Endodermal cell (in vitro differentiated cells): Measurements from ENCODE around the gene GGN. TPM values are rescaled to one million over a fixed set of nuclear protein-coding genes. Genes with fewer than 3 reads are reported as not detected.

Experiments
- DNase-seq: peaks from one replicate; pipeline ENCODE4 v3.0.0-alpha.2; 2017
- H3K27ac ChIP-seq: 2 replicates; pipeline ENCODE4 v1.5.1; 2013; ENCODE audit warnings: mild to moderate bottlenecking, low read depth, low read length, moderate library complexity
- H3K27me3 ChIP-seq: 2 replicates; pipeline ENCODE4 v1.6.1; 2013; ENCODE audit warnings: mild to moderate bottlenecking, low read length, moderate library complexity; ENCODE audit not compliant: insufficient read depth, control insufficient read depth, poor library complexity, severe bottlenecking
- H3K36me3 ChIP-seq: 2 replicates; pipeline ENCODE4 v1.7.0; 2013; ENCODE audit warnings: mild to moderate bottlenecking, low read length, moderate library complexity; ENCODE audit not compliant: control insufficient read depth, insufficient read depth
- H3K4me1 ChIP-seq: one replicate; pipeline ENCODE4 v1.7.0; 2013; ENCODE audit warnings: low read length; ENCODE audit not compliant: control insufficient read depth, insufficient read depth
- H3K4me3 ChIP-seq: 2 replicates; pipeline ENCODE4 v1.5.1; 2013; ENCODE audit warnings: mild to moderate bottlenecking, low read length, moderate library complexity
- H3K9ac ChIP-seq: 2 replicates; pipeline ENCODE4 v1.6.1; 2013; ENCODE audit warnings: mild to moderate bottlenecking, low read length, moderate library complexity; ENCODE audit not compliant: poor library complexity, severe bottlenecking; ENCODE audit errors: extremely low read depth
- H3K9me3 ChIP-seq: 2 replicates; pipeline ENCODE4 v1.6.1; 2013; ENCODE audit warnings: mild to moderate bottlenecking, low read length, moderate library complexity; ENCODE audit not compliant: control insufficient read depth
- H3K27ac Mint-ChIP-seq: 2 replicates; pipeline ENCODE4 v1.8.0; 2020; ENCODE audit warnings: mixed read lengths
- H3K27me3 Mint-ChIP-seq: 2 replicates; pipeline ENCODE4 v1.8.0; 2021; ENCODE audit warnings: mild to moderate bottlenecking, mixed read lengths; ENCODE audit not compliant: insufficient read depth
- H3K36me3 Mint-ChIP-seq: 2 replicates; pipeline ENCODE4 v1.8.0; 2020; ENCODE audit warnings: low read depth, mixed read lengths
- H3K4me1 Mint-ChIP-seq: 2 replicates; pipeline ENCODE4 v1.8.0; 2020; ENCODE audit warnings: mixed read lengths
- H3K4me3 Mint-ChIP-seq: 2 replicates; pipeline ENCODE4 v1.8.0; 2020; ENCODE audit warnings: mild to moderate bottlenecking, moderate library complexity, mixed read lengths
- H3K9me3 Mint-ChIP-seq: 2 replicates; pipeline ENCODE4 v1.8.0; 2020; ENCODE audit warnings: mild to moderate bottlenecking, mixed read lengths
- WGBS, 2 experiments: methylation state at CpG; one replicate each; pipeline versions ENCODE4 v1.1.5 to v1.1.7; 2013; ENCODE audit warnings: missing lambda C conversion rate in 2 of 2, mixed read lengths in 1 of 2; ENCODE audit not compliant: insufficient coverage in 1 of 2, insufficient read length in 1 of 2; 5-methylcytosine and 5-hydroxymethylcytosine counted together
- total RNA-seq, 2 donors: library from RNA; stranded (reverse); fragmentation: NEBNext Ultra II Directional in 1 of 2; extraction: Animal tissue kit (Norgen Biotek cat#: 25700) in 1 of 2; gene quantifications; 2 replicates in 1 of 2; 3 replicates in 1 of 2; pipeline ENCODE4 v1.2.1, GENCODE V29; 2021
- TF ChIP-seq, protein P1 (sequence below): fragments of 200-600 bp; sonication (generic); conservative IDR thresholded peaks from 2 replicates; pipeline ENCODE4 v1.5.0; 2021; ENCODE audit warnings: antibody characterized with exemption, mild to moderate bottlenecking

Gene GGN
- total RNA-seq, 2 donors from 2014 or later = 0.99 to 2.1 TPM

GRCh38 chr19:38384209-38385027, 3.4 kb downstream of the GGN start:
- Histone ChIP-seq H3K36me3 (peaks cover 36% of the 10 kb centered on the region), H3K4me3 (no peak overlapping the region), H3K9ac (no peak overlapping the region), H3K9me3 (no peaks in the 10 kb centered on the region), H3K4me1 (no peaks in the 10 kb centered on the region), H3K27me3 (no peaks in the 10 kb centered on the region), H3K27ac (no peak overlapping the region)
- H3K9me3 Mint-ChIP-seq = no peaks in the 10 kb centered on the region
- WGBS, 2 experiments = 83 to 90% methylated on average over 2 to 10 of the region's 10 CpGs
- DNase-seq = peak; percentile 89
- H3K36me3 Mint-ChIP-seq = peaks cover 46% of the 10 kb centered on the region
- TF ChIP-seq, protein P1, sequence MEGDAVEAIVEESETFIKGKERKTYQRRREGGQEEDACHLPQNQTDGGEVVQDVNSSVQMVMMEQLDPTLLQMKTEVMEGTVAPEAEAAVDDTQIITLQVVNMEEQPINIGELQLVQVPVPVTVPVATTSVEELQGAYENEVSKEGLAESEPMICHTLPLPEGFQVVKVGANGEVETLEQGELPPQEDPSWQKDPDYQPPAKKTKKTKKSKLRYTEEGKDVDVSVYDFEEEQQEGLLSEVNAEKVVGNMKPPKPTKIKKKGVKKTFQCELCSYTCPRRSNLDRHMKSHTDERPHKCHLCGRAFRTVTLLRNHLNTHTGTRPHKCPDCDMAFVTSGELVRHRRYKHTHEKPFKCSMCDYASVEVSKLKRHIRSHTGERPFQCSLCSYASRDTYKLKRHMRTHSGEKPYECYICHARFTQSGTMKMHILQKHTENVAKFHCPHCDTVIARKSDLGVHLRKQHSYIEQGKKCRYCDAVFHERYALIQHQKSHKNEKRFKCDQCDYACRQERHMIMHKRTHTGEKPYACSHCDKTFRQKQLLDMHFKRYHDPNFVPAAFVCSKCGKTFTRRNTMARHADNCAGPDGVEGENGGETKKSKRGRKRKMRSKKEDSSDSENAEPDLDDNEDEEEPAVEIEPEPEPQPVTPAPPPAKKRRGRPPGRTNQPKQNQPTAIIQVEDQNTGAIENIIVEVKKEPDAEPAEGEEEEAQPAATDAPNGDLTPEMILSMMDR = peak; percentile 74
- no peak overlapping the region for H3K27ac Mint-ChIP-seq
- peaks cover 29% of the 10 kb centered on the region for H3K27me3 Mint-ChIP-seq
- peaks cover 4% of the 10 kb centered on the region for H3K4me1 Mint-ChIP-seq
- H3K4me3 Mint-ChIP-seq = no peak overlapping the region

DNA sequence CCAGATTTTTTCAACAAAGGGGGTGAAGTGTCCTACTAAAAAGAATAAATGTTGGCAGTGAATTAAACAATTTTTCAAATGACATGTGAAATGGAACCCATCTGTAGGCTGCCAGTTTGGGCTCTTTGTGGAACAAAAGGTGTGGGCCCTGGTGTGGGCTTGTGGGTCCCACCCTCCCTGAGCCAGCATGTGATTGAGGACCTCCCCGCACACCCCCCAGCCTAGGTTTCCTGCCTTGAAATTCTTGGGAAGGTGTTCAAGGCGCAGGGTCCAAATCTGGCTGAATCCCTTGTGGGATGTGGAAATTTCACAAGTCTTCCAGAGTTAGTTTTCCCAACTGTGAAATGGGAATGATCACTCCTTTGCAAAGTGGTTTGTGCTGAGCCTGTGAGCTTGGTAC, 4.1 kb downstream of the GGN start:
- TF ChIP-seq, protein P1 = no peak
- 100% methylated on average over 1 to 2 of the region's 2 CpGs for WGBS, 2 experiments
- H3K4me1 Mint-ChIP-seq = peaks cover 3% of the 10 kb centered on the region
- peaks cover 29% of the 10 kb centered on the region for H3K27me3 Mint-ChIP-seq
- Histone ChIP-seq H3K4me1 (no peaks in the 10 kb centered on the region), H3K36me3 (peaks cover 42% of the 10 kb centered on the region), H3K27me3 (no peaks in the 10 kb centered on the region), H3K9ac (no peak overlapping the region), H3K27ac (no peak overlapping the region), H3K4me3 (no peak overlapping the region), H3K9me3 (no peaks in the 10 kb centered on the region)
- no peaks in the 10 kb centered on the region for H3K9me3 Mint-ChIP-seq
- H3K4me3 Mint-ChIP-seq = no peak overlapping the region
- no peak overlapping the region for H3K27ac Mint-ChIP-seq
- peaks cover 48% of the 10 kb centered on the region for H3K36me3 Mint-ChIP-seq
- no peak for DNase-seq

DNA sequence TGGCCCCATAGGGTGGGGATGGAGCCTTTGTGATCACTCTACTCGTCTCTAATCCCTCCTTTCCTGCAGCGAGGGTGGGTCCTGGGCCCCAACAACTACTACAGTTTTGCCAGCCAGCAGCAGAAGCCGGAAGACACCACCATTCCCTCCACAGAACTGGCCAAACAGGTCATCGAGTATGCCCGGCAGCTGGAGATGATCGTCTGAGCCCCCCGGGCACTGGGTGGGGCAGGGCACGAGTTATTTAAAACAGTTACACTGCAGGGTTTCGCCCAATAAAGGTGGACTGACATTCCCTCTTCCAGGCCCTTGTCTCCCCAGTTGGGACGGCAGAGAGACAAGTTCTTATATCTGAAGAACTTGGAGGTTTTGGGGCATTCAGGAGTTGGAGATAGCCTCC, 4.7 kb downstream of the GGN start:
- no peak for DNase-seq
- Mint-ChIP-seq H3K27ac (no peak overlapping the region), H3K36me3 (peaks cover 48% of the 10 kb centered on the region), H3K27me3 (peaks cover 29% of the 10 kb centered on the region), H3K4me3 (no peak overlapping the region), H3K9me3 (no peaks in the 10 kb centered on the region), H3K4me1 (peaks cover 3% of the 10 kb centered on the region)
- no peaks in the 10 kb centered on the region for H3K9me3 ChIP-seq
- H3K27me3 ChIP-seq = no peaks in the 10 kb centered on the region
- no peak overlapping the region for H3K4me3 ChIP-seq
- TF ChIP-seq, protein P1 = no peak
- H3K36me3 ChIP-seq = peaks cover 43% of the 10 kb centered on the region
- no peak overlapping the region for H3K27ac ChIP-seq
- no peaks in the 10 kb centered on the region for H3K4me1 ChIP-seq
- H3K9ac ChIP-seq = no peak overlapping the region
- 92 to 95% methylated on average over 7 to 10 of the region's 10 CpGs for WGBS, 2 experiments
